NCI-H2029 treated with DMSO at 0.1 percent for 48 hours (cell line): ENCODE measurements around the gene C2orf66.

ENCODE experiments used
- DNase-seq: peaks from one replicate; lab custom pipeline; 2025; lab: John Stamatoyannopoulos, UW

The C2orf66 gene

DNA sequence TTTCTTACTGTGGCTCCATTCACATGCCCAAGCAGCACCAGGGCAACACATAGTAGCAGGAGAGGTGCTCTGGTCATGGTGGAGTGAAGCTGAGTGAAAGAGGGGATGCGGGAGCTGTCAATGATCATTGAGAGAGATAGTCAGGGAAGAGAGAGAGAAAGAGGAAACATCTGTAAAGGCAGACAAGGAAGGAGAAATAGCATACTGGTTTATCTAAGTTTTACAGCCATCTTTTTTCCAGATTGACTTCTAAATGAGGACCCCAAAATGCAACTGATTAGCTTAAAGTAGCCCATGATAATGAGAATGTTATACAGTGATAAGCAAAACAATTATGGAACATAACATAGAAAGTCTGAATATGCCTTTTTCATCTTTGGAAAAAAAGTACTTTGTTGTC, at the start of gene C2orf66:
C2orf66 (minus strand) TSS at position 96 of the 400 bp plus-strand sequence; CDS start at position 77, 19 bp downstream.
- no peak for DNase-seq

- DNase-seq = no peak
Observed at GRCh38 chr2:196854629-196855028, 45.5 kb upstream of the C2orf66 start.

- no peak for DNase-seq
Observed at GRCh38 chr2:196853301-196854087, 44.3 kb upstream of the C2orf66 start.

- DNase-seq = no peak
Observed at GRCh38 chr2:196851088-196851487, 41.9 kb upstream of the C2orf66 start.

- no peak for DNase-seq
Observed at GRCh38 chr2:196849895-196850294, 40.7 kb upstream of the C2orf66 start.

DNA sequence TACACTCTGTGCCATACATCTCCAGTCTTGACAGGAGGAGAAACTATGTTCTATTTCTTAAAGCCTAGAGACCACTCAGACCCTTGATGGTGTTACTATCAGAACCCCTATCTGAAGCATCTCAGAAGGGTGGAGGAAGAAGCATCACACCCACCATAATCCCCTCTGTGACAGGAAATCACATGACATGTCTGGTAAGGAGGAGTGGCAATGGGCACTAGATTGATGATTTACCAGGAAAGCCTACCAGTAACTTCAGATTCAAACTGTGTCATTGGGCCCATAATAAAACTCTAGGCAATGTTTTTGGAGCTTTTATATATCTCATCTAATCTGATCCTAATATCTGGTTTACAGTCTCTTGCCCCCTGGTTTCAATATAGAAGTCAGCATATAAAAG, 37.1 kb upstream of the C2orf66 start:
- DNase-seq = no peak

DNA sequence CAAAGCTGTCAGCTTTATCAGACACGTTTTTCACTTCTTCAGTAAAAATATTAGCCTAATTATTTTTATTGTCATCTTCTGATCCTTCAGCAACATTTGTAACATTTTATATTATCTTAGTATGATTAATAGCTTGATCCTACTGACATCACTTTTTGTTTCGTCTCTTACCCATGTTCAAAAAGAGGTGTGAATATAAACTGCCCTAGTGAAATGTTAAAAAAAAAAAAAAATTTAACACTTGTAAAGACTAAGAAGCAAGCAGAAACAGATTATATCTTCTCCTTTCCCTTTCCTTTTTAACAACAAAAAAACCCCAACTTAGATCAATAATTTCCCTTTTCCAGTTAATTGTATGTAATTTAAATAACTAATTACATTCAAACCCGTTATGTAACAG, 36.2 kb upstream of the C2orf66 start:
- DNase-seq = no peak

DNA sequence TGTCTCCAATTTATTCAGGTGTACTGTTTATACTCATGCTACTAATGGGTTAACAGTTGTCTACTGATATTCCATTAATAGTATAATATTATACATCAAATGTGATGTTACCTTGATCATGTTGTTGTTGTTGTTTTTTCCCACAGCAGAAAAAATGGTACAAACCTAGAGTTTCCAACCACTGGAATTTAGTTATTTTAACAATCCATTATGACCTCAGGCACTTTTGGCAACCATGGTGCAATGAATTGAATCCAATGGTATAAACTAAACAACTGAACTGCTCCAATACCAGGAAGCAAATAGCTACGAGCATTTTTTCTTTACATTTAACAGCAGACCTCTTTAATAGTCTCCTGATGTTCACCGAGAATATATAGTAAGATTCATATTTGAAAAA, 31.0 kb upstream of the C2orf66 start:
- DNase-seq = no peak

GRCh38 chr2:196839574-196839973, 30.4 kb upstream of the C2orf66 start:
- no peak for DNase-seq

GRCh38 chr2:196836440-196836839, 27.3 kb upstream of the C2orf66 start:
- no peak for DNase-seq

DNA sequence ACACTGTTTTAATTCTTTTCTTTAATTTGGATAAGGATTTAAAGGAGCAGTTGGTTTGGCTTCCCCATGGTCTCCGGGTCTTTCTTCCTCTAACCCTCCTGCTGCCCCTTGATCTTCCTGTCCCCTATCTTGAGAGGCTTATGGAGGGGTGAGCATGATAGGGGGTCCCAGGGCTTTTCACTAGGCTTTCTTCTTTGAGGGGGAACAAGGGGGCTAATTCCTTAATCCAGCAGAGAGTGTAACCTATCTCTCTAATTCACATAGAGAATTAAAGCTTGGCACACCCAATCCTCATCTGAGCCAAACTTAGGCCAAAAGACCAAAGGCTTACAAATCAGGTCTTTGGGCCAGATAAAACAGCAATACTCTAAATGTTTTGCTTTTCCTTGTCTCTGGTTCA, 21.5 kb upstream of the C2orf66 start:
- no peak for DNase-seq

GRCh38 chr2:196827356-196827755, 18.2 kb upstream of the C2orf66 start:
- DNase-seq = no peak

- no peak for DNase-seq
Observed at GRCh38 chr2:196823750-196824522, 14.8 kb upstream of the C2orf66 start.

DNA sequence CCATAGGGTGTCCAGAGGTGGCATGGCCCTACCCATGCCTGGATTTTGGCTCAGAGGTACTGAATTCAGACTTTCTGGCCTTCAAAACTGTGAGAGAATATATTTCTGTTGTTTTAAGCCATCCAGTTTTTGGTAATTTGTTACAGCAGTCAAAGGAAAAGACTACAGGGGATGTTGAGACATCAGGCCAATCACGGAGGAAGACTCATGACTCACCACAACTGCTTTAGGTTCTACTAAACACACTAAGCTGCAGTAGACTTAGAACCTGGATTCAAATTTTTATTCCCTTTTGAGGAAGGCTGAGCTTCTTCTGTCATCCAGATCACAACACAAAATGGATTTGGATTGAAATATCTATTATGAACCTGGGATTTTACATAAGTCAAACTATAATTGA, 12.0 kb upstream of the C2orf66 start:
- no peak for DNase-seq

DNA sequence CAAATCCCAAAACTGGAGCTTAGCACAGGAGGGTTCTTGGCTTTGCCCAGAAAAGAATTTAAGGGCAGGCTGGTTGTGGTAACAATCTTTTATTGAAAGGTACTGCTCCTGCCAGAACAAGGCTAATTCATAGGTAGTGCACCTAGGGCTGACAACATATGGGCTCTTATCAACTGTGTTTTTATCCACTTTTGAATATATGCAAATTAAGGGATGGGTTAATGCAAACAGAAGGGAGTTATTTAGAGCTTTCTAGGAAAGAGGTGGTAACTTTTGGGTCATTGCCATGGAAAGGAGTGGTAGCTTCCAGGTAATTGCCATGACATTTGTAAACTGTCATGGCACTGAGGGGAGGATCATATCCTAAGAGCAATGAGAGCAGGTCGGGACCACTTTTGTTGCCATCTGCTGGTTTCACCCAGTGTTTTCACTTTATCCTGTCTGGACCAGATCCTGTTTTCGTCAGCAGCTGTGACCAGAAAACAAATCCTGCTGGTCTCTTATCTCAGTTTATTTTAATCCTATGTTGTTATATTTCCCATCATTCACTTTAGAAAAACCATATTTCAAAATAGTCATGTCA, 981 bp downstream of the C2orf66 start:
- no peak for DNase-seq

DNA sequence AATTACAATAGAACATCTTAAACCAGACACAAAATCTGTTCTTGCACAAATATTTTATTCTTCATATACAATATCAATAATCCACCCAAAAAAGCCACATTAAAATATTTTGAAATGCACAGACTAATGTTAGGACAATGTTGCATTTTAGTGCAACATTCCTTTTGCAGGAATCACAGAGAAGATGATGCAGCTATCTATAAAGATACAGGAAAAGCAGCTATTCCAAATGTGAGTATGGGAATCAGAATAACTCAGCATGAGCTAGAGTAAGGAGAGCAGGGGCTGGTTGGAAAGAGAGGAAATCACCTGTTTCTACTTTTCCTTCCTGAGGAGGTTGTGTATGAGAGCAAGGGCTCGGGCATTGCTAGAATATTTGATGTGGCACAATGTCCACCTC, 4.8 kb downstream of the C2orf66 start:
- DNase-seq = no peak

- no peak for DNase-seq
Observed at GRCh38 chr2:196802401-196802800, 6.8 kb downstream of the C2orf66 start.

DNA sequence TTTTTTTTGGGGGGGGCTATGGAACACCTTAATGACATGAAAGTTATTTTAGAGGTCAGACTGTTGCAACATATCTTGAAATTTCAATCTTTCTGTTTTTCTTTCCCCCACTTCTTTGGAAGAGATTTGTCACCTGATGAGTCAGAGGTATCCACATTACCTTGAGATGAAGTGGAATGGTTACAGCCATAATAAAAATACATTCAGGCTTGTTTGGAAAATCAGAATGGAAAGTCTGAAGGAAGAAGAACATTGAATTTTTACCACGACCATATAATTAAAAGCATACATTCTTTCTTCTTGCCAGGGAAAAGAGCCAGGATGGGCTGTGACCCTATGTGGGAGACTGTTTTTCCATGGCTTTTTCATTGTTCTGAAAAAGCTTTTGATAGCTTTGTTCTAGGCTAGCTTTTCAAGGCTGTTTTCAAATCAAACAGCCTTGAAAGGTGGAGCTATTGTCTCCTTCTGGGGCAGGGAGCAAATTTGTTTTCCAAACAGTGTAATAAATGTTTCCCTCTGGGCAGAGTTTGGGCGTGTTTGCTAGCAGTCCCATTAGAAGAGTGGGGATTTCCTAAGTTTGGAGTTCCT, 7.4 kb downstream of the C2orf66 start:
- DNase-seq = no peak

- DNase-seq = no peak
Observed at GRCh38 chr2:196798980-196799379, 10.2 kb downstream of the C2orf66 start.

- no peak for DNase-seq
Observed at GRCh38 chr2:196792865-196793264, 16.3 kb downstream of the C2orf66 start.

DNA sequence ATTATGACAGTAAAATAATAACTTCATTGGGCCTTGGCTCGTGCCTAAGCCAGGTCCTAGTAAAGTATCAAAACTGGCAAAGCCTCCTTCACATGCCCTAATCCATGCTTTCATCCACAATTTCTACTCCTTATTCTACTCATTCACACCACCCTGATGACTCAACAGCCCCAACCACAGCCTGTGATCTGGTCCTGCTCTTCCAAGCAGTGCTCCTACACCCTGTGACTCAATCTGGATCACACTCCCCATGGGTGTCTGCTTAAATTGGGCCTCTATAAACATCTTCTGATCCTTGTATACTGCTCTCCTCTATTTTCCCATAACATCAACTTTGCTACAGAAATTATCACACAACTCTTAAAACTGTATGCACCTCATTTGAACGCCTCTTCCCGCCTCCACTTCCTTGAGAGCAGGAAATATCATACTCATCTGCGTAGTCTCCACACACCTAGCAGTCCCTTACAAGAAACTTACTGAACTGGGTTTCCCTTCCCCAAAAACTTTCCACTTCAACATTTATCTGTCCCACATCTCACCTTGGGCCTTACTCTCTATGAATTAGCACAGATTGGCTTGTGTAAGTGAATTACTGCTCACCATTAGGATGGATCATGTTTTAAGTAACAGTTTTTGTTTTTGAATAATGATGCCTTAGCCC, 25.6 kb downstream of the C2orf66 start:
- DNase-seq = no peak

- no peak for DNase-seq
Observed at GRCh38 chr2:196767101-196767500, 42.1 kb downstream of the C2orf66 start.
